ENCODE measurements around the gene VSTM4. TPM values are rescaled to one million over a fixed set of nuclear protein-coding genes. Genes with fewer than 3 reads are reported as not detected.

The VSTM4 gene
- total RNA-seq, 1 donor from 2014 or later: 0.70 TPM

GRCh38 chr10:48974510-48975156, 140.7 kb downstream of the VSTM4 start:
- no peak for TF ChIP-seq CTCF (IDR thresholded peaks at IDR 0.05)
- no peak overlapping the region for H3K4me3 Mint-ChIP-seq (ENCODE audit: unreplicated experiment)
- H3K27ac Mint-ChIP-seq (ENCODE audit: unreplicated experiment): no peak overlapping the region
- peaks cover 5% of the 10 kb centered on the region for H3K9me3 Mint-ChIP-seq (ENCODE audit: unreplicated experiment)
- no peaks in the 10 kb centered on the region for H3K36me3 Mint-ChIP-seq (ENCODE audit: unreplicated experiment)
- no peaks in the 10 kb centered on the region for H3K27me3 Mint-ChIP-seq (ENCODE audit: unreplicated experiment)
- DNase-seq (ENCODE audit: extremely low spot score, unreplicated experiment): no peak
- no peaks in the 10 kb centered on the region for H3K4me1 Mint-ChIP-seq (ENCODE audit: unreplicated experiment)

- Mint-ChIP-seq H3K27me3 (ENCODE audit: unreplicated experiment) (no peaks in the 10 kb centered on the region), H3K36me3 (ENCODE audit: unreplicated experiment) (no peaks in the 10 kb centered on the region), H3K9me3 (ENCODE audit: unreplicated experiment) (peaks cover 5% of the 10 kb centered on the region), H3K27ac (ENCODE audit: unreplicated experiment) (no peak overlapping the region), H3K4me1 (ENCODE audit: unreplicated experiment) (no peaks in the 10 kb centered on the region), H3K4me3 (ENCODE audit: unreplicated experiment) (no peak overlapping the region)
- TF ChIP-seq CTCF (IDR thresholded peaks at IDR 0.05): no peak
- no peak for DNase-seq (ENCODE audit: extremely low spot score, unreplicated experiment)
Measured at GRCh38 chr10:48973065-48973464, 142.3 kb downstream of the VSTM4 start.

- Mint-ChIP-seq H3K27ac (ENCODE audit: unreplicated experiment) (no peak overlapping the region), H3K4me3 (ENCODE audit: unreplicated experiment) (no peak overlapping the region), H3K9me3 (ENCODE audit: unreplicated experiment) (peaks cover 5% of the 10 kb centered on the region), H3K36me3 (ENCODE audit: unreplicated experiment) (no peaks in the 10 kb centered on the region), H3K27me3 (ENCODE audit: unreplicated experiment) (no peaks in the 10 kb centered on the region), H3K4me1 (ENCODE audit: unreplicated experiment) (no peaks in the 10 kb centered on the region)
- TF ChIP-seq CTCF (IDR thresholded peaks at IDR 0.05): no peak
- DNase-seq (ENCODE audit: extremely low spot score, unreplicated experiment): no peak
Measured at GRCh38 chr10:48970654-48971053, 144.7 kb downstream of the VSTM4 start.

GRCh38 chr10:48970046-48970445, 145.3 kb downstream of the VSTM4 start:
- no peak overlapping the region for H3K4me3 Mint-ChIP-seq (ENCODE audit: unreplicated experiment)
- H3K4me1 Mint-ChIP-seq (ENCODE audit: unreplicated experiment): no peaks in the 10 kb centered on the region
- H3K36me3 Mint-ChIP-seq (ENCODE audit: unreplicated experiment): no peaks in the 10 kb centered on the region
- H3K27me3 Mint-ChIP-seq (ENCODE audit: unreplicated experiment): no peaks in the 10 kb centered on the region
- TF ChIP-seq CTCF (IDR thresholded peaks at IDR 0.05): no peak
- H3K27ac Mint-ChIP-seq (ENCODE audit: unreplicated experiment): no peak overlapping the region
- H3K9me3 Mint-ChIP-seq (ENCODE audit: unreplicated experiment): peaks cover 5% of the 10 kb centered on the region
- no peak for DNase-seq (ENCODE audit: extremely low spot score, unreplicated experiment)

GRCh38 chr10:48968036-48968435, 147.3 kb downstream of the VSTM4 start:
- no peak for TF ChIP-seq CTCF (IDR thresholded peaks at IDR 0.05)
- Mint-ChIP-seq H3K27ac (ENCODE audit: unreplicated experiment) (no peak overlapping the region), H3K27me3 (ENCODE audit: unreplicated experiment) (no peaks in the 10 kb centered on the region), H3K4me3 (ENCODE audit: unreplicated experiment) (no peak overlapping the region), H3K4me1 (ENCODE audit: unreplicated experiment) (no peaks in the 10 kb centered on the region), H3K36me3 (ENCODE audit: unreplicated experiment) (no peaks in the 10 kb centered on the region), H3K9me3 (ENCODE audit: unreplicated experiment) (peaks cover 3% of the 10 kb centered on the region)
- no peak for DNase-seq (ENCODE audit: extremely low spot score, unreplicated experiment)

All from osteocyte (in vitro differentiated cells).